DMS 273 treated with DMSO at 0.1 percent for 48 hours (cell line): ENCODE results near the gene PIK3R6.

ENCODE experiments used
- DNase-seq: peaks from one replicate; lab custom pipeline; 2025; lab: John Stamatoyannopoulos, UW

Gene PIK3R6

DNA sequence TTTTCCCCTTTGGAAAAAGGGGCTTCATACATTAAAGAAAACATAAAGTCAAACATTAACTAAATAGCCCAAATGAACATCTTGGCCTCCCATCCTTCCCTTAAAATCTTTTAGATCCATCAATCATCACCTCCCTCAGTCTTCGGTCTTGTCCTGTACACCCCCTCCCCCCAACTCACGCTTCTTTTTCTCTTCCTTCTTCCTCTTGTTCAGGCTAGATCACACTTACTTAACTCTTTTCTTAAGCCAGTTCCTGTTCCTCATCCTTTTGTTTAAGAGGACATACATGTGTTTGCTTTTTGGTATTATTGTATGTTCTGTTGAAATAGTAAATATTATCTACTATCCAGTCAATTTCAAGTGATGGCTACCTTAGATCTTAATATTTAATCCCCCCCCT, 73.8 kb downstream of the PIK3R6 start:
- DNase-seq, result no peak

DNA sequence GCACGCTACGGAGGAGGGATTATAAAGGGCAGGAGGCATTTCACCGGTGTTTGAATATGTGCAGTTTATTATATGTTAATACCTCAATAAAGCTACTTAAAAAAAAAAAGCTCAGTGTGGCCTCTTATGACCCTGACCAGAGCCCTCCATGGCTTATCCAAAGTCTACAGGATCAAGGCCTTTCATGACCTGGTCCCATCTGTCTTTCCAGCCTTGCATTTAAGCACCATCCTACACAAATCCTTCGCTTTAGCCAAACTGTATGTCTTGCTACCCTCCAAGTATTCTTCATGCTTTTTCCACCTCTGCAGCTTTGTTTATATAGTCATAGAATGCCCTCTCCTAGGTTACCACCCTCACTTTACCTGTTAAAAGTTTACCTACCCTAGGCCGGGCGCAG, 74.8 kb downstream of the PIK3R6 start:
- DNase-seq, result no peak

DNA sequence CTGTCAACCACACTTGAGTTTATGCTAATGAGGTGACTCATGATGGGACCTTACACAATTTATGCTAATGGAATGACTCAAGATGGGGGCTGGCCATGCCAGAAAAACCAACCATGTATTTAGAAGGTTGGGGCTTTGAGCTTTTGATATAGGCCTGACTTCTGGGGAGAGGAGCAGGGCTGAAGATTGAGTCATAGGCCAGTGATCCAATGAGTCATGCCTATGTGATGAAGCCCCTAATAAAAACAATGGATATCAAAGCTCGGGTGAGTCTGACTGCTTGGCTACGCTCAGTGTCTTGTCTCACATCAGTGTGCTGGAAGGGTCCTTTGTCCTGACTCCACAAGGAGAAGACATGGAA, 75.6 kb downstream of the PIK3R6 start:
- DNase-seq, result no peak

DNA sequence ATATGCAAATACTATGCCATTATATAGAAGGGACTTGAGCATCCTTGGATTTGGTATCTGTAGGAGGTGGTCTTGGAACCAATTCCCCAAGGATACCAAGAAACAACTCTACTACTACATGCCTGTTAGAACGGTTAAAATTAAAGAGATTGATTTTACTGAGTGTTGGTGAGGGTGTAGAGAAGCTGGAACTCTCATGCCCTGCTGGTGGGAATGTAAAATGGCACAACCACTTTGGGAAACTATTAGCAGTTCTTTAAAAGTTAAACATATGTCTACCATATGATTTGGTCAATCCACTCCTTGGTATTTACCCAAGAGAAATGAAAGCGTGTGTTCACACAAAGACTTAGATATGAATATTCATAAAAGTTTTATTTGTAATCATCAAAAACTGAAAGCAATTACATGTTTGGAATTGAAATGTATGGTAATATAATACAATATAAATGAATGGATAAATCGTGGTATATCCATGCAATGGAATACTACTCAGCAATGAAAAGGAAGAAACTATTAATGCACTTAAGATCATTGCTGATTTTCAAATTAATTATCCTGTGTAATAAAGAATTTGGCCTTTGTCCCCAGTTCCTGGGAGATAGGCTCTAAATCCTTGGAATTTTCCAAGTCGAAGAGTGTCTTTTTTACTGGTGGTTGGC, 76.1 kb downstream of the PIK3R6 start:
- no peak for DNase-seq

DNA sequence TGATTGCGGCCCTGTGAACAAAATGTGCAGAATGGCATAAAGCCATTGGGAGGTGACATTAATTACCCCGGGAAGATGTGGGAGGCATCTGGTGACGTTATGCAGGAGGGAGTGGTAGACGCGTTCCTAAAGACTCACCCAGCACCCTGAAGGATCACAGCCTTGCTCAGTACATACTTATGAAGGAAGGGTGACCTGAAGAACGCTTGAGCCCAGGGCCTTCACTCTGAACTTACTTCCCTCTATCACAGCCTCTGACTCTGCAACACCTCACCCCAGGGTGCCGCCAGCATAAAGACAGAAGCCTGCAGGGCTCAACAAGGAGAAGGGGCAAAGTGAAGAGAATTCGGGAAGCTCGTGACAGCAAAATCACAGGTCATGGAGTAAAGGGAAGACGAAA, 77.7 kb downstream of the PIK3R6 start:
- DNase-seq, result no peak

DNA sequence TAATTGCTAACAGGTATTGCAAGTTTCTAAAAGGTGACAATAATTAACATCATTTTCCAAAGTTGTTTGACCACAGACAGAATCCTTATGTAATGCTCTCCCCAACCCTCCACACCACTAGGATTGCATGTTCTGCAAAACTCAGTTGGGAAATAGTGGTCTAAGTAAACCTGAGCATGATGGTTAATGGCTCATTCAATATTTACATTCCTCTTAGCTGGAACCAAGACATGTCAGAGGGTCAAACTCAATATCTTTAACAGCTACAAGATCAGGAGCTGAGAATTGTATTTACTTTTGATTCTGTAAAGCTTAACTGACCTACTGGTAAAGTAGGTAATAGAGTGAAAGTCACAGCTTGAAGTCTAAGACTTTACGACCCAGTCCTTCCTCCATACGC, 78.5 kb downstream of the PIK3R6 start:
- no peak for DNase-seq

DNA sequence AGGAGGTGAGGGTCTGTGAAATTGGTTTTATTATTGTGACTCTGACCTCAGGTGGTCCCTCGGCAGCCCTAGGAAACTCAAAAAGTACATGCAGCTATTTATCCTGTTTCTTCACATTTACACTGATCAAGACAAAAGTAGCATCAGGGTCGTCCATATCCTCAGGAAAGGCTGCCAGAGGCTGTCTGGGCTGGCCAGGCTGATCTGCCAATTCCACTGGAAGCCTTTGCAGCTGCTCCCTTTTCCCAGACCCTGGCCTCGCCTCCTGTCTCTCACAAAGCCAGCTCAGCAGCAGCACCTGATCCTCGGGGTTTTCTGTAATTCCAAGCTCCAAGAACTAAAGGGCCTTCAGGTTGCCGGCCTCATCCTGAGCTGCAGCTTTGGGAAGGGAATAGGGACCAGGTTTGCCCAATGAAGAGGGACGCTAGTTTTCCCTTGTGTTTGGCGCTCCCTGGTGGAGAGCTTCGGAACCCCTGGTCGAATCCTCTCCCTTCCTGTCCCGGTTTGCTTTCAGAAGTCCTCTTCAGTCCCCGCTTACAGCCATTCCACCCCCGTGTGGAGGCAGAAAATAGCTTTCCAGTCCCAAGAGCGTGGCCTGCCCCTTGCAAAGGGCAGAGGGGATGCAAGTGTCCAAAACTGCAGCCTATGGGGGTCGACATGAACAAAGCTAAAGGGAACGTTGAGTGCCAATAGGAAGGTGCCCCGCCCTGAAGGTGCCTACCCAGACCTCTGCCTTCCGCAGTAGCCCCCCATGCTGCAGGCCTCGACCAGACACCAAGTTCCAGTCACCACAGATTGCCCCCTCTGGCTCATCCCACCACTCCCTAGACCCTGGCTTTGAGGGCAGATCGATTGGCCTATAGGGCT, 81.7 kb downstream of the PIK3R6 start:
- no peak for DNase-seq

DNA sequence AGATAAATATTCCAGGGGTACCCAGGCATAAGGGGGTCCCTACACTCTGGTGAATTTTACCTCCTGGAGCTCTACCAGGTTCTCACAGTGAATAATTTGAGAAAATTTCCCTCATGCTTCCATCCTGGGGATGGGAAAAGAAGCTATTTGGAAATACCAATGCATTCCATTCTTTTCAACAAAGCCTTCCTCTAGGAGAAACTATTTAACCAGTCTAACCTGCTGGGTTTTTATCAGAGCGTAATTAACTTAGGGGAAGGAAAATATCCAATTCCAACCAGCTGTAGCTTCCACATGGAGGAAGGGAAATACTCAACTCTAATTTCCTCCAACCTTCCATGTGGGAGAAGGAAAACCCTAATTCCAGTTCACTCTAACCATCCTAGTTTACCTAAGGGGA, 85.3 kb downstream of the PIK3R6 start:
- DNase-seq, result no peak

DNA sequence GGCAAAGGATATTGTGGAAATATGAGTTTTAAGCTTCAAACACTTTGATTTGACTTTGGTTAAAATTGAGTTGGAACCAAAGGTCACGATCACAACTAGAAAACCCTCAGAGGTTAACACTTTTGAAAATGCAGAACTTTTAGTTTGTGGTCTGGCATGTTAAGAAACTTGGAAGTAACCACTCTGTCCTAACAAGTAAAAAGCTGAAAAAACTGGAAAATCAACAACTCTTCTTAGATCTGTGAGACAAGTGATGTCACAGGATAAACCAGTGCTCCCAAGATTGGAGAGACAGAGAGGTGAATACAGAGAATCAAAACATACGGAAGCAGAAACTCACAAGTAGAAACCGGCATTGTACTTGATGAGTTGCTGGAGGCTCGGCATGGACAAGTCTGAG, 85.7 kb downstream of the PIK3R6 start:
- no peak for DNase-seq

DNA sequence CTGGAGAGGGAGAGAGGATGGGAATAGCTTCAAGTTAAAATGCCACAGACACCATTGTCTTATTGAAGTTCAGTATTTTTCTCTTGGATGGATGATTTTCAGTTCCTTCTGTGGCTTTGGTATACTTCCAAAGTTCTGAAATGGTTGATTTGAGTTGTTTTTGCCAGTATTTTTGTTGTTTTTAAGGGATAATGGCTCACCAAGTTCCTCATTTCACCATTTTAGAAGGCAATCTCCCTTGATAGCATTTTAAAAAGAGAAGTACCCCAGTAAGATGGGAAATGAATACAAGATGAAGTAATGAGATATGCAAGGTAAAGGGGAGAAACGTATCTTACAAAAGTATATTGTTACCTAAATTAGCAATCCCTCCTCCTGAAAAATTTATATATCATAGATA, 90.6 kb downstream of the PIK3R6 start:
- no peak for DNase-seq

DNA sequence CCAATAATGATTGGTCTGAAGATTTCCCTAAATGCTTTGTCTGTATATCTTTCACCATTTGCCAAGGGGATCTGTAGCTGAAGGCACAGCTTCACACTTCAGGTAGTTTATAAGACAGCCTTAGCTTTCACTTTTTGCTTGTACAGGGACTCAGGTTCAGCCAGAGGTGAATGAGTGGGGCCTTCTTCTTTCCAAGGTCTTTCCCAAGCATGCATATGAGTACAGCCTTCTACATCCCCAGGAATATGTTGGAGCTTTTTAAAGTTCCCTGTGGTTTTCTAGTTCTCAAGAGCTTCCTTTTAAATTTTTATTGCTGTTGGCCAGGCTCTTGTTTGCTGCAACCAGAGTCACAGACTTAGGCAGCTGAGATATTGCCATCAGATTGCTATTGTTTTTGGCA, 91.2 kb downstream of the PIK3R6 start:
- no peak for DNase-seq

DNA sequence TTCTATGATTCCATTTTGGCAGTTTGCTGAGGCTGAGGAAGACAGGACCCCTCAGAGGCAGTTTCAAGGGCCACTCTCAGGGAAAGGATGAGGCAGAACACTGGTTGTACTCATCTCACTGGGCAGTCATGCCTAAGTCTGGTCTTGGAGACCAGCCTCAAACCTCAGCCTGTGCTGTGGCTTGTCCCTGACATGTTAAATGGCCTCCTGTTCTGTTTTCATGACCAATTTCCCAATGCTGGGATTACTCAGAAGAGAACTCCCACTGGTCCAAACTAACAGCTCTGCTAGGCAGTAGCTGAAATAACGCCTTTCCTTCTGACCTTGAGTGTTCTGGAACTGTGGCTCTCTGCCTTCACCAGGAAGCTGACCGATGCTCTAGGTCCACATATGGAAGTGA, 100.7 kb downstream of the PIK3R6 start:
- DNase-seq, result no peak

DNA sequence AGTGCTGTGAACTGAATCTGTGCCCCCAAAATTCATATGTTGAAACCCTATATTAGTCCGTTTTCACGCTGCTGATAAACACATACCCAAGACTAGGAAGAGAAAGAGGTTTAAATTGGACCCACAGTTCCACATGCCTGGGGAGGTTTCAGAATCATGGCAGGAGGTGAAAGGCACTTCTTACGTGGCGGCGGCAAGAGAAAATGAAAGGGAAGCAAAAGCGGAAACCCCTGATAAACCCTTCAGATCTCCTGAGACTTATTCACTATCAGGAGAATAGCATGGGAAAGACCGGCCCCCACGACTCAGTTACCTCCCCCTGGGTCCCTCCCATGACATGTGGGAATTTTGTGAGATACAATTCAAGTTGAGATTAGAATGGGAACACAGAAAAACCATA, 105.5 kb downstream of the PIK3R6 start:
- no peak for DNase-seq

DNA sequence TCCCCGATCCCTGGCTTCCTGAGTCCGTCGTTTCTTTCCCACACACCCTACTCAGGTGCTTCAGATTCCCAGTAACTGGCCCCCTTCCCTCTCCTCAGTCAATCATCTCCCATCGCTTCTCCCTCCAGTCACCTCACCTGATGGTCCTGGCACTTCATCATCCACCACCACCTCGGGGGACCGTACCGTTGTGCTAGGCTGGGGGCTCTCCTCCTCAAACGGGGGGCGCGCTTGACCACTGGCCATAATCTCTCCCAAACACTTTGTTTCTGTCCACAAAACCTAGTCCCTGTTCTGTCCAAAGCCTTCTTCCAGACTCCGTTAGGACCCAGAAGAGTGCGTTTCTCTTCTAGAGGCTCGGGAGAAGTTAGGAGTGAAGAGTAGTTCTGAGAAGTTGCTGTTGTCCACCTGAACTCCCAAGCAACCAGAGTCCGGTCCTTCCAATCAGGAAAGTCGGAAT, 109.3 kb downstream of the PIK3R6 start, which contains the start of gene SPDYE4:
Gene SPDYE4, minus strand, starts transcription at position 410 of the 460 bp plus-strand sequence. Its CDS starts 164 bp downstream, at position 246.
- DNase-seq, result no peak

DNA sequence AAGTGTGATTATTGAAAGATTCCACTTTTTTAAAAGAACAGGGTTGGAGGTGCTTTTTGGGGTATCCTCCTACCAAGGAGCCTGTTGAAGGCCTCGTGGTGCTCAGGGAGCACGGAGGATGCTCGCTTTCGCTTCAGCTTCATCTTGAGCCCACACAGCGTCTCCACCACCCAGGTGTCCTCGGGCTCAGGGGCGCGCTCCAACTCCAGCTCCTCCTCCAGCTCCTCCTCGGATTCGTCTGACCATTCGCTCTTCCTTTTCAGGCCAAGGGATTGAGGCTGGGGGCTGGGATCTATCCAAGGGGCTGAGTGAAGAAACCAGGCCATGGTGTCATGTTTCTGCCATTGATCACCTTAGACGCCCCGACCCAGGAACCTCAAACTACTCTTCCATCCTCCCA, 110.3 kb downstream of the PIK3R6 start:
- no peak for DNase-seq

DNA sequence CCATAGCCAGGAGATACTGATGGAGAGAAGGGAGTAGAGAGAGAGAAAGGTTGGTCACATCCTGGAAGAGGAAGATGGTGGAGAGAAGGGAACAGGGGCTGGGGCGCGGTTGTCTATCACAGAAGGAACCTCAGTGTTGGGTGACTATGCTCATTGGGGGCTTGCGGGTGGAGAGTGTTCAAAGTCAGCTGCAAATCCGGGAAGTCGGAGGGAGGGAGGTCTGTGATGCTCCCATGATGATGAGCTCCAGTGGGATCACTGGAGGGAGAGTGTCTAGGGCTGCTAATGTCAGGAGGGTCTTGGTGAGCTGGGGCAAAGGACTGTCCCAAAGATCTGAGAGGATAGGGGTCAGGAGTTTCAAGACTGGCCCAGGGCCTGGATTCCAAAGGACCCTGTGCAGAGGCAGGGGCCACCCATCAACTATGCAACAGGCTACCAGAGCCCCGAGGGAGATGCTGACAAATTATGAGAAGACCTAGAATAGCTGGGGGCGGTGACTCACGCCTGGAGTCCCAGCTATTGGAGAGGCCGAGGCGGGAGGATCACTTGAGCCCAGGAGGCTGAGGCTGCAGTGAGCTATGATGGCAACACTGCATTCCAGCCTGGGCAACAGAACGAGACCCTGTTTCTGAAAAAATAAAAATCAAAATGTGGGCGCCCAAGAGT, 111.8 kb downstream of the PIK3R6 start:
- DNase-seq, result no peak

DNA sequence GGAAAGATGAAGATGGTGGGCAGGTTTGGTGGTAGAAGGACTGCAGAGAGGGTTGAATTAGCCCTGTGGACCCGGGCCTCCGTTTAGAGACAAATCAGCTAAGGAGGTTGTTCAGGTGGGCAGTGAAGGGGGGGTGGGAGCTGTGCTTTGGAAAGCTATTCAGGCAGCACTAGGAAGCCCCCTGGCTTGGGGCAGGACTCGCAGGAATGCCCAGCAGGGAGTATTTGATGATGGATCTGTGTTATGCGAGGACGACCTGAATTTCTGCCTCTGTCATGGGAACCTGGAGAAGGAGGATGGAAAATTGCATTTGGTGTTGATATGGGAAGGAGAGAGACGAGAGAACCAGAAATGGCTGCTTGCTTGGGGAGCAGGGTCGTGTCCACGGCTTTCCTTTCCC, 112.6 kb downstream of the PIK3R6 start:
- no peak for DNase-seq

DNA sequence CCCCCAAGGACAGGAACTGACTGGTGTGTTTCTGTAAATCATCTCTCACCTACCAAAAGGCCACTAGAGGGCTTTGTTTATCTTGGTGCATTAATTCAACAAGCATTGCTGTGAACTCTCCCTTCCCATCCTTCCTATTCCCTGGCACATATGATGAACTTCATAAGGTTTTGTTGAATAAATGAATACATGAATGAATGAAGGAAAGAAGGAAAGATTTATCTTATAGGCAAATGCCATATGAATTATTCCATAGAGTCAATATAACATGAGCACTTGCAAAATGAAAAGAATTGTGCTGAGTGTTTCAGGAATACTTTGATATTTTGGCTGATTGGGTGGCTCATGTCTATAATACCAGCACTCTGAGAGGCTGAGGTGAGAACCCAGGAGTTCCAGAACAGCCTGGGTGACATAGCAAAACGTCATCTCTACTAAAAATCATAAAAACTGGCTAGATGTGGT, 113.5 kb downstream of the PIK3R6 start:
- DNase-seq, result no peak

DNA sequence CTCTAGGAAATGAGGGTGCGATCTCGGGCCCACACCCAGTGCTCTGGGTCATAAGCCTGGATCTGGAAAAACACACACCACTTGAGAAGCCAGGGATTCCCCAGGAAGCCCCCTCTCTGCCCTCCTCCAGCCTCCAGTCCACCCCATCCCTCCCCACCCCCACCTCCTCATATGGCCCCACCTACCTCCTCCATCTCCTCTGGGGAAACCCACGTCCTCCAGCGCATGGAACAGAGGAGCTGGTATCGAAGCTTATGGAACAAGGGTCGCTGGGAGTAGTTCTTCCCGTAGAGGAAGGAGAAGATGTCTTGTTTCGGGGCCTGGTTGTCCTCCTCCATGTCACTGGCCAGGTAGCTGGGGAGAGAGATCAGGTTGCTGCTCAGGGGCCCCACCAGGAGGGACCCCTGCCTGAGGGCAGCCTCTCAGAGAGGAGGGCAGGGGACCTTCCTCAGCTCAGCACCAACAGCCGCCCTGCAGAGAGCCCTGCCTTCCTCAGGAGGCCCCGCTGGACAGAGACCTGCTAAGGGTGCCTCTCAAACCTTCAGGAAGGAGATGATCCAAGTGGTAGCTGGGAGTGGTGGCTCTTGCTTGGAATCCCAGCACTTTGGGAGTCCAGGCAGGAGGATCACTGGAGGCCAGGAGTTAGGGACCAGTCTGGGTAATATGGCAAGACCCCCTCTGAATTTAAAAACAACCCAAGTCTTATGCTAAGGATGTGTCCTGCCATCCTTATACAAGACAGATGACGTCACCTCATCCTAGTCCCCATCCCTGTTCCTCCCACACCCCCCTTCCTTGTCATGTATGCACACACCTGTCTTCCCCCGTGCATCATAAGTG, 114.1 kb downstream of the PIK3R6 start:
- DNase-seq, result no peak
